CD4-positive, alpha-beta memory T cell (primary cell): ENCODE measurements around the gene FNBP1L. TPM values are rescaled to one million over a fixed set of nuclear protein-coding genes. Genes with fewer than 3 reads are reported as not detected.

Experiments
- CTCF ChIA-PET: fragments of 350-600 bp; sonication (Branson Sonifier 250); formaldehyde crosslinking; loops from one replicate; lab custom pipeline; 2021; ENCODE audit warnings: inconsistent platforms; ENCODE audit not compliant: partially characterized antibody; lab: Charles Lee
- POLR2A ChIA-PET: fragments of 350-600 bp; sonication (Branson Sonifier 250); formaldehyde crosslinking; loops from one replicate; lab custom pipeline; 2021; ENCODE audit not compliant: partially characterized antibody; lab: Charles Lee
- DNase-seq, 5 donors: peaks; one replicate each; pipeline versions ENCODE4 v3.0.0 to v3.0.0-alpha.2; 2020 to 2022; ENCODE audit warnings: mixed read lengths in 1 of 5
- H3K27ac ChIP-seq: one replicate; pipeline ENCODE4 v1.7.0; 2013; ENCODE audit warnings: low read depth, low read length
- H3K27me3 ChIP-seq: 2 replicates; pipeline ENCODE4 v1.7.0; 2013; ENCODE audit warnings: mild to moderate bottlenecking, low read length, moderate library complexity; ENCODE audit not compliant: insufficient read depth
- H3K36me3 ChIP-seq: 2 replicates; pipeline ENCODE4 v1.7.0; 2013; ENCODE audit warnings: mild to moderate bottlenecking, low read length, moderate library complexity; ENCODE audit not compliant: insufficient read depth
- H3K4me1 ChIP-seq: 2 replicates; pipeline ENCODE4 v1.7.0; 2013; ENCODE audit warnings: mild to moderate bottlenecking, low read length, moderate library complexity; ENCODE audit not compliant: insufficient read depth
- H3K4me3 ChIP-seq, 2 donors: one replicate each; pipeline ENCODE4 v1.7.0; 2013; ENCODE audit warnings: low read length in 2 of 2, mild to moderate bottlenecking in 1 of 2
- H3K9me3 ChIP-seq, 2 donors: one replicate each; pipeline ENCODE4 v1.7.0; 2013; ENCODE audit warnings: low read length in 2 of 2, control low read depth in 1 of 2; ENCODE audit not compliant: control insufficient read depth in 1 of 2
- H3K27ac Mint-ChIP-seq, 7 donors: one replicate each; pipeline ENCODE4 v1.8.0; 2020 to 2021; ENCODE audit warnings: mixed read lengths in 7 of 7, mild to moderate bottlenecking in 6 of 7, inconsistent platforms in 3 of 7, moderate library complexity in 3 of 7
- H3K27me3 Mint-ChIP-seq, 2 donors: one replicate each; pipeline ENCODE4 v1.8.0; 2020 to 2021; ENCODE audit warnings: mixed read lengths in 2 of 2
- H3K36me3 Mint-ChIP-seq, 2 donors: one replicate each; pipeline ENCODE4 v1.8.0; 2020 to 2021; ENCODE audit warnings: mixed read lengths in 2 of 2, inconsistent platforms in 1 of 2, mild to moderate bottlenecking in 1 of 2
- H3K4me1 Mint-ChIP-seq, 4 donors: one replicate each; pipeline ENCODE4 v1.8.0; 2020 to 2021; ENCODE audit warnings: mixed read lengths in 4 of 4, mild to moderate bottlenecking in 1 of 4
- H3K4me3 Mint-ChIP-seq, 8 donors: one replicate each; pipeline ENCODE4 v1.8.0; 2020 to 2021; ENCODE audit warnings: mixed read lengths in 8 of 8, mild to moderate bottlenecking in 7 of 8, moderate library complexity in 6 of 8, inconsistent platforms in 3 of 8
- H3K9me3 Mint-ChIP-seq, 8 donors: one replicate each; pipeline ENCODE4 v1.8.0; 2020 to 2021; ENCODE audit warnings: mixed read lengths in 8 of 8, mild to moderate bottlenecking in 5 of 8, inconsistent platforms in 3 of 8, moderate library complexity in 1 of 8
- intact Hi-C: fragments of 100-400 bp; cut with micrococcal nuclease; formaldehyde crosslinking; loops from one replicate; pipeline ENCODE4 v1.15.1; 2023
- polyA plus RNA-seq, 2 donors: library from polyadenylated mRNA; unstranded; fragments of 300-500 nt; fragmentation: Illumina TruSeq; gene quantifications; one replicate each; pipeline ENCODE4 v1.2.3, GENCODE V29; 2021
- total RNA-seq, 2 experiments: library from RNA; stranded (reverse); gene quantifications; one replicate each; pipeline ENCODE4 v1.2.3, GENCODE V29; 2021

FNBP1L gene
- total and polyA plus RNA-seq, 4 experiments from 2014 or later: 0.53 to 2.2 (median 1.6) TPM

GRCh38 chr1:93419344-93419743 is 28.6 kb upstream of the FNBP1L start:
- Histone ChIP-seq H3K36me3 (no peaks in the 10 kb centered on the region), H3K9me3 (no peaks in the 10 kb centered on the region), H3K4me3 (no peak overlapping the region), H3K4me1 (no peaks in the 10 kb centered on the region), H3K27me3 (no peaks in the 10 kb centered on the region), H3K27ac (no peak overlapping the region)
- H3K4me3 Mint-ChIP-seq: no peak overlapping the region
- CTCF ChIA-PET: interaction anchor here (0.7 to 1.0 kb wide), 2 partner anchors 9 to 115 kb away, joined by 3 to 4 read pairs; no protein-coding TSS in a partner anchor
- intact Hi-C loops: no loop called here
- POLR2A ChIA-PET: no interaction called here
- peaks cover 0 to 6% of the 10 kb centered on the region in 2 donors for H3K27me3 Mint-ChIP-seq
- no peaks in the 10 kb centered on the region for H3K36me3 Mint-ChIP-seq
- no peak overlapping the region for H3K27ac Mint-ChIP-seq
- no peaks in the 10 kb centered on the region for H3K4me1 Mint-ChIP-seq
- DNase-seq: no peak
- no peaks in the 10 kb centered on the region for H3K9me3 Mint-ChIP-seq

GRCh38 chr1:93420400-93420799 is 27.5 kb upstream of the FNBP1L start:
- no peak overlapping the region for H3K27ac ChIP-seq
- no peaks in the 10 kb centered on the region for H3K4me1 Mint-ChIP-seq
- no peak for DNase-seq
- intact Hi-C loops: no loop called here
- H3K27me3 Mint-ChIP-seq: peaks cover 0 to 6% of the 10 kb centered on the region in 2 donors
- no peaks in the 10 kb centered on the region for H3K4me1 ChIP-seq
- H3K4me3 Mint-ChIP-seq: no peak overlapping the region
- no peaks in the 10 kb centered on the region for H3K9me3 Mint-ChIP-seq
- no peaks in the 10 kb centered on the region for H3K36me3 ChIP-seq
- no peaks in the 10 kb centered on the region for H3K9me3 ChIP-seq
- H3K36me3 Mint-ChIP-seq: no peaks in the 10 kb centered on the region
- H3K27ac Mint-ChIP-seq: no peak overlapping the region
- no peak overlapping the region for H3K4me3 ChIP-seq
- ChIA-PET CTCF (no interaction called here), POLR2A (no interaction called here)
- H3K27me3 ChIP-seq: no peaks in the 10 kb centered on the region

GRCh38 chr1:93426181-93426580 is 21.7 kb upstream of the FNBP1L start:
- ChIA-PET CTCF (interaction anchor here (3.1 kb wide), 1 partner anchor 10 kb away, joined by 10 read pairs; no protein-coding TSS in a partner anchor), POLR2A (no interaction called here)
- H3K4me3 ChIP-seq: no peak overlapping the region
- Mint-ChIP-seq H3K9me3 (no peaks in the 10 kb centered on the region), H3K36me3 (no peaks in the 10 kb centered on the region), H3K27me3 (no peaks in the 10 kb centered on the region), H3K27ac (no peak overlapping the region), H3K4me3 (no peak overlapping the region), H3K4me1 (no peaks in the 10 kb centered on the region)
- intact Hi-C loops: no loop called here
- H3K4me1 ChIP-seq: no peaks in the 10 kb centered on the region
- H3K27ac ChIP-seq: no peak overlapping the region
- H3K36me3 ChIP-seq: no peaks in the 10 kb centered on the region
- no peaks in the 10 kb centered on the region for H3K9me3 ChIP-seq
- DNase-seq: no peak
- no peaks in the 10 kb centered on the region for H3K27me3 ChIP-seq

GRCh38 chr1:93427656-93428055 is 20.3 kb upstream of the FNBP1L start:
- intact Hi-C loops: no loop called here
- H3K36me3 Mint-ChIP-seq: no peaks in the 10 kb centered on the region

GRCh38 chr1:93433407-93433961 is 14.4 kb upstream of the FNBP1L start:
- Mint-ChIP-seq H3K4me1 (peaks cover 0 to 4% (median 1%) of the 10 kb centered on the region in 4 donors), H3K36me3 (no peaks in the 10 kb centered on the region), H3K27me3 (peaks cover 2 to 3% of the 10 kb centered on the region in 2 donors), H3K27ac (no peak overlapping the region), H3K9me3 (no peaks in the 10 kb centered on the region), H3K4me3 (no peak overlapping the region)
- Histone ChIP-seq H3K27me3 (no peaks in the 10 kb centered on the region), H3K4me1 (no peaks in the 10 kb centered on the region), H3K4me3 (no peak overlapping the region), H3K9me3 (no peaks in the 10 kb centered on the region), H3K27ac (no peak overlapping the region), H3K36me3 (no peaks in the 10 kb centered on the region)
- POLR2A ChIA-PET: interaction anchor here (1.4 kb wide), 1 partner anchor 412 kb away, joined by 4 read pairs; no protein-coding TSS in a partner anchor
- peak in 1 of 5 donors; percentile 30 for DNase-seq
- CTCF ChIA-PET: interaction anchor here (1.1 to 2.6 kb wide), 7 partner anchors 10 to 606 kb away, joined by 3 to 12 read pairs (median 3); no protein-coding TSS in a partner anchor
- intact Hi-C loops: loop anchor here (10.0 kb wide), 1 partner anchor 601 kb away; no protein-coding TSS in a partner anchor

More at GRCh38 chr1:93427656-93428055, 20.3 kb upstream of the FNBP1L start:
- Histone ChIP-seq H3K36me3 (no peaks in the 10 kb centered on the region), H3K4me3 (no peak overlapping the region), H3K27me3 (no peaks in the 10 kb centered on the region), H3K9me3 (no peaks in the 10 kb centered on the region), H3K27ac (no peak overlapping the region), H3K4me1 (no peaks in the 10 kb centered on the region)
- Mint-ChIP-seq H3K27me3 (no peaks in the 10 kb centered on the region), H3K4me3 (no peak overlapping the region), H3K27ac (no peak overlapping the region), H3K4me1 (no peaks in the 10 kb centered on the region), H3K9me3 (no peaks in the 10 kb centered on the region)
- ChIA-PET CTCF (interaction anchor here (0.6 to 3.1 kb wide), 2 partner anchors 8 to 9 kb away, joined by 3 to 10 read pairs; no protein-coding TSS in a partner anchor), POLR2A (no interaction called here)
- DNase-seq: no peak

GRCh38 chr1:93434088-93434487 is 13.8 kb upstream of the FNBP1L start:
- no peaks in the 10 kb centered on the region for H3K36me3 ChIP-seq
- peak in 1 of 5 donors; percentile 28 for DNase-seq
- intact Hi-C loops: loop anchor here (10.0 kb wide), 1 partner anchor 601 kb away; no protein-coding TSS in a partner anchor
- no peak overlapping the region for H3K4me3 Mint-ChIP-seq
- H3K27me3 ChIP-seq: no peaks in the 10 kb centered on the region
- POLR2A ChIA-PET: interaction anchor here (1.4 kb wide), 1 partner anchor 412 kb away, joined by 4 read pairs; no protein-coding TSS in a partner anchor
- peaks cover 0 to 4% (median 1%) of the 10 kb centered on the region in 4 donors for H3K4me1 Mint-ChIP-seq
- H3K9me3 Mint-ChIP-seq: no peaks in the 10 kb centered on the region
- no peak overlapping the region for H3K27ac Mint-ChIP-seq
- H3K27me3 Mint-ChIP-seq: peaks cover 2 to 3% of the 10 kb centered on the region in 2 donors
- H3K27ac ChIP-seq: no peak overlapping the region
- no peak overlapping the region for H3K4me3 ChIP-seq
- no peaks in the 10 kb centered on the region for H3K4me1 ChIP-seq
- CTCF ChIA-PET: interaction anchor here (1.0 to 2.6 kb wide), 7 partner anchors 9 to 606 kb away, joined by 3 to 12 read pairs (median 5); no protein-coding TSS in a partner anchor
- H3K36me3 Mint-ChIP-seq: no peaks in the 10 kb centered on the region
- H3K9me3 ChIP-seq: no peaks in the 10 kb centered on the region

- no peaks in the 10 kb centered on the region for H3K27me3 ChIP-seq
- ChIA-PET POLR2A (interaction anchor here (1.4 kb wide), 1 partner anchor 411 kb away, joined by 4 read pairs; no protein-coding TSS in a partner anchor), CTCF (interaction anchor here (1.0 to 2.6 kb wide), 3 partner anchors 8 to 131 kb away, joined by 5 to 12 read pairs (median 7); no protein-coding TSS in a partner anchor)
- no peak overlapping the region for H3K4me3 ChIP-seq
- Mint-ChIP-seq H3K4me1 (peaks cover 0 to 4% (median 1%) of the 10 kb centered on the region in 4 donors), H3K9me3 (no peaks in the 10 kb centered on the region), H3K27me3 (peaks cover 2 to 7% of the 10 kb centered on the region in 2 donors), H3K4me3 (no peak overlapping the region), H3K36me3 (no peaks in the 10 kb centered on the region), H3K27ac (no peak overlapping the region)
- H3K4me1 ChIP-seq: no peaks in the 10 kb centered on the region
- intact Hi-C loops: loop anchor here (10.0 kb wide), 1 partner anchor 600 kb away; no protein-coding TSS in a partner anchor
- H3K27ac ChIP-seq: no peak overlapping the region
- DNase-seq: peak in 1 of 5 donors; percentile 31
- no peaks in the 10 kb centered on the region for H3K9me3 ChIP-seq
- no peaks in the 10 kb centered on the region for H3K36me3 ChIP-seq
Measured at GRCh38 chr1:93434987-93435386, 12.9 kb upstream of the FNBP1L start.
